SK-N-SH (cell line): ENCODE measurements around the gene CFHR5.

Experiments
- ELF1 ChIP-seq: IDR thresholded peaks from 2 replicates; pipeline ENCODE4 v1.4.0; 2012
- RCOR1 ChIP-seq: fragments of 150-350 bp; IDR thresholded peaks from 2 replicates; pipeline ENCODE4 v1.6.1; 2017; ENCODE audit warnings: antibody characterized with exemption, low read length
- RFX5 ChIP-seq: IDR thresholded peaks from 2 replicates; pipeline ENCODE4 v1.6.1; 2012; ENCODE audit warnings: mild to moderate bottlenecking, improper control_type of control experiment, low read length
- TAF1 ChIP-seq: IDR thresholded peaks from 2 replicates; pipeline ENCODE4 v1.6.1; 2012; ENCODE audit warnings: low read depth, mild to moderate bottlenecking, low read length, moderate library complexity, borderline replicate concordance
- YY1 ChIP-seq: IDR thresholded peaks from 2 replicates; pipeline ENCODE4 v1.4.0; 2012; ENCODE audit warnings: low read depth, mild to moderate bottlenecking
- TF ChIP-seq, protein P1 (sequence below): fragments of 200-600 bp; sonication (generic); IDR thresholded peaks from 2 replicates; pipeline ENCODE4 v1.6.1; 2017; ENCODE audit warnings: antibody characterized with exemption, mild to moderate bottlenecking, moderate library complexity
- TF ChIP-seq, protein P2 (sequence below): IDR thresholded peaks from 2 replicates; pipeline ENCODE4 v1.6.1; 2012; ENCODE audit warnings: mild to moderate bottlenecking, low read depth, low read length, moderate library complexity

DNA sequence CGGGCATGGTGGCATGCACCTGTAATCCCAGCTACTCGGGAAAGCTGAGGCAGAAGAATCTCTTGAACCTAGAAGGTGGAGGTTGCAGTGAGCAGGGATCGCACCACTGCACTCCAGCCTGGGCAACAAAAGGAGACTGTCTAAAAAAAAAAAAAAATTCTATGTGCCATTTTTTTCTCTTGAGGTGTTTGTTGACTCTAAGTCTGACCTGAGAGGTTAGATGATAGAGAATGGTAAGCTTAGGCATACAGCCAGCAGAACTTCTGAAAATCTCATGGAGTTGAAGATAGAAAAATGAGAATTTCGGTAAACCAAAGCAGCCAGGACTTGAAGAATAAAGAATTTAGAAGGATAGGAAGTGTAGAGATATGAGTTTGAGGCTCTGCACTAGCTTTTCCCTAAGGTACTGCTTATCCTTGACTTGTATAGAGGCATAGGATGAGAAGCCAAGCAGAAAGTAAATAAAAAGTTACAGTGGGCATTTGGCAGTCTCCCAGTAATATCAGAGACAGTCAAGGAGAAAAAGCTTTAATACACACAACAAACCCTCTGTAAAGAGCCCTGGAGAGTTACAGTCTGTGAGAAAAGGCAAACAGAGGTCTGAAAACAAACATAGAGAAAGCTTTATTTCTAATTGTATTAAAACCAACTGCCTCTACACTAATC is 65.5 kb downstream of the CFHR5 start:
- TF ChIP-seq, protein P1, sequence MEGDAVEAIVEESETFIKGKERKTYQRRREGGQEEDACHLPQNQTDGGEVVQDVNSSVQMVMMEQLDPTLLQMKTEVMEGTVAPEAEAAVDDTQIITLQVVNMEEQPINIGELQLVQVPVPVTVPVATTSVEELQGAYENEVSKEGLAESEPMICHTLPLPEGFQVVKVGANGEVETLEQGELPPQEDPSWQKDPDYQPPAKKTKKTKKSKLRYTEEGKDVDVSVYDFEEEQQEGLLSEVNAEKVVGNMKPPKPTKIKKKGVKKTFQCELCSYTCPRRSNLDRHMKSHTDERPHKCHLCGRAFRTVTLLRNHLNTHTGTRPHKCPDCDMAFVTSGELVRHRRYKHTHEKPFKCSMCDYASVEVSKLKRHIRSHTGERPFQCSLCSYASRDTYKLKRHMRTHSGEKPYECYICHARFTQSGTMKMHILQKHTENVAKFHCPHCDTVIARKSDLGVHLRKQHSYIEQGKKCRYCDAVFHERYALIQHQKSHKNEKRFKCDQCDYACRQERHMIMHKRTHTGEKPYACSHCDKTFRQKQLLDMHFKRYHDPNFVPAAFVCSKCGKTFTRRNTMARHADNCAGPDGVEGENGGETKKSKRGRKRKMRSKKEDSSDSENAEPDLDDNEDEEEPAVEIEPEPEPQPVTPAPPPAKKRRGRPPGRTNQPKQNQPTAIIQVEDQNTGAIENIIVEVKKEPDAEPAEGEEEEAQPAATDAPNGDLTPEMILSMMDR, result no peak
- TF ChIP-seq, protein P2, sequence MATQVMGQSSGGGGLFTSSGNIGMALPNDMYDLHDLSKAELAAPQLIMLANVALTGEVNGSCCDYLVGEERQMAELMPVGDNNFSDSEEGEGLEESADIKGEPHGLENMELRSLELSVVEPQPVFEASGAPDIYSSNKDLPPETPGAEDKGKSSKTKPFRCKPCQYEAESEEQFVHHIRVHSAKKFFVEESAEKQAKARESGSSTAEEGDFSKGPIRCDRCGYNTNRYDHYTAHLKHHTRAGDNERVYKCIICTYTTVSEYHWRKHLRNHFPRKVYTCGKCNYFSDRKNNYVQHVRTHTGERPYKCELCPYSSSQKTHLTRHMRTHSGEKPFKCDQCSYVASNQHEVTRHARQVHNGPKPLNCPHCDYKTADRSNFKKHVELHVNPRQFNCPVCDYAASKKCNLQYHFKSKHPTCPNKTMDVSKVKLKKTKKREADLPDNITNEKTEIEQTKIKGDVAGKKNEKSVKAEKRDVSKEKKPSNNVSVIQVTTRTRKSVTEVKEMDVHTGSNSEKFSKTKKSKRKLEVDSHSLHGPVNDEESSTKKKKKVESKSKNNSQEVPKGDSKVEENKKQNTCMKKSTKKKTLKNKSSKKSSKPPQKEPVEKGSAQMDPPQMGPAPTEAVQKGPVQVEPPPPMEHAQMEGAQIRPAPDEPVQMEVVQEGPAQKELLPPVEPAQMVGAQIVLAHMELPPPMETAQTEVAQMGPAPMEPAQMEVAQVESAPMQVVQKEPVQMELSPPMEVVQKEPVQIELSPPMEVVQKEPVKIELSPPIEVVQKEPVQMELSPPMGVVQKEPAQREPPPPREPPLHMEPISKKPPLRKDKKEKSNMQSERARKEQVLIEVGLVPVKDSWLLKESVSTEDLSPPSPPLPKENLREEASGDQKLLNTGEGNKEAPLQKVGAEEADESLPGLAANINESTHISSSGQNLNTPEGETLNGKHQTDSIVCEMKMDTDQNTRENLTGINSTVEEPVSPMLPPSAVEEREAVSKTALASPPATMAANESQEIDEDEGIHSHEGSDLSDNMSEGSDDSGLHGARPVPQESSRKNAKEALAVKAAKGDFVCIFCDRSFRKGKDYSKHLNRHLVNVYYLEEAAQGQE, result no peak
- no peak for TF ChIP-seq ELF1
- no peak for TF ChIP-seq YY1
- TF ChIP-seq RFX5, result no peak
- no peak for TF ChIP-seq TAF1
- no peak for TF ChIP-seq RCOR1
